Effector memory CD4-positive, alpha-beta T cell (primary cell): ENCODE results near the gene STARD5.

Source experiments
- DNase-seq, 3 donors: peaks; one replicate each; pipeline ENCODE4 v3.0.0-alpha.2; 2020
- H3K27ac ChIP-seq: 2 replicates; pipeline ENCODE4 v1.7.0; 2013; ENCODE audit warnings: mild to moderate bottlenecking, low read length, moderate library complexity; ENCODE audit not compliant: insufficient read depth, poor library complexity, severe bottlenecking
- H3K27me3 ChIP-seq: replicated peaks from 2 replicates; pipeline ENCODE4 v1.7.0; 2013; ENCODE audit warnings: mild to moderate bottlenecking, low read length; ENCODE audit not compliant: insufficient read depth, control insufficient read depth, poor library complexity, severe bottlenecking
- H3K36me3 ChIP-seq: 2 replicates; pipeline ENCODE4 v1.7.0; 2013; ENCODE audit warnings: mild to moderate bottlenecking, low read length, moderate library complexity; ENCODE audit not compliant: control insufficient read depth, insufficient read depth
- H3K4me1 ChIP-seq: 2 replicates; pipeline ENCODE4 v1.7.0; 2013; ENCODE audit warnings: low read length, mild to moderate bottlenecking; ENCODE audit not compliant: control insufficient read depth, insufficient read depth, poor library complexity, severe bottlenecking
- H3K4me3 ChIP-seq: 2 replicates; pipeline ENCODE4 v1.7.0; 2013; ENCODE audit warnings: low read length, low read depth, mild to moderate bottlenecking; ENCODE audit not compliant: insufficient read depth, poor library complexity, severe bottlenecking
- H3K9me3 ChIP-seq: 2 replicates; pipeline ENCODE4 v1.7.0; 2013; ENCODE audit warnings: mild to moderate bottlenecking, low read length, moderate library complexity; ENCODE audit not compliant: control insufficient read depth

The STARD5 gene

DNA sequence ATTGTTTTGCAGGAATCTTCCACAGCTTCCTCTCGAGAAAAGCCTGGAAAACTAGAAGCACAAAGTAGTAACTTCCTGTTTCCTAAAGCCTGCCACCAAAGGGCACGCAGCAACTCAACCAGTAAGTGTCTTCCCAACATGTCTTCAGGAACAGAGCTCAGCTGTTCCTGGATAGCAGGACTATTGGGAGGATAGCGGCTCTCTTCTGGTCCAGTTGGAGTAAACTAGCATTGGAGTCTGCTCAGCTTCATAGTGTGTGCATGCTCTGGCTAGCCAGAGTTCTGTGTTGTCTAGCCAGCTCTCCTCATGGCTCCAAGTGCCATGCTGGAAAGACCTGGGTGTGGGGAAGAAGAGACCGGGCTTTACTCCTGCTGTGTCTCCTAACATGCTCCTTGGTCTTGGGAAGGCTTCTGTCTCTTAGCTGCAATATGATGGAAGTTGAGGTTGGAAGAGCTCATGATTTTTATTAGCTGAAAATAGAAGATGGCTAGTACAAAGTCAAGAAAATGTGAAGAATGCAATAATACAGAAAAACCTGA lies 64.1 kb downstream of the STARD5 start:
- H3K36me3 ChIP-seq, result no peaks in the 10 kb centered on the region
- H3K27me3 ChIP-seq, result no peaks in the 10 kb centered on the region
- DNase-seq, result no peak
- H3K9me3 ChIP-seq, result no peaks in the 10 kb centered on the region
- no peaks in the 10 kb centered on the region for H3K4me1 ChIP-seq
- no peak overlapping the region for H3K27ac ChIP-seq
- H3K4me3 ChIP-seq, result no peak overlapping the region
